HepG2 (cell line): ENCODE measurements around the gene CAMK1. TPM values are rescaled to one million over a fixed set of nuclear protein-coding genes. Genes with fewer than 3 reads are reported as not detected.

Experiments
- BATF2 ChIP-seq: sonication (generic); formaldehyde crosslinking; IDR thresholded peaks from 2 replicates; pipeline ENCODE4 v1.8.0; 2022; ENCODE audit warnings: mild to moderate bottlenecking, missing genetic modification reagents, moderate library complexity
- BCL6 ChIP-seq: IDR thresholded peaks from 2 replicates; pipeline ENCODE4 v1.6.1; 2016; ENCODE audit warnings: missing genetic modification reagents, missing compliant biosample characterization
- FOXC1 ChIP-seq: sonication (generic); formaldehyde crosslinking; IDR thresholded peaks from 2 replicates; pipeline ENCODE4 v1.8.0; 2022; ENCODE audit warnings: mild to moderate bottlenecking, missing genetic modification reagents, borderline replicate concordance
- IKZF5 ChIP-seq: IDR thresholded peaks from 2 replicates; pipeline ENCODE4 v1.6.1; 2018; ENCODE audit warnings: missing genetic modification reagents, mild to moderate bottlenecking, missing compliant biosample characterization
- KDM4B ChIP-seq: sonication (generic); formaldehyde crosslinking; IDR thresholded peaks from 2 replicates; pipeline ENCODE4 v1.4.0; 2020; ENCODE audit warnings: missing genetic modification reagents
- MEIS2 ChIP-seq: sonication (generic); formaldehyde crosslinking; IDR thresholded peaks from 2 replicates; pipeline ENCODE4 v1.9.0; 2021; ENCODE audit warnings: mild to moderate bottlenecking, missing genetic modification reagents
- MLXIP ChIP-seq: sonication (generic); formaldehyde crosslinking; IDR thresholded peaks from 2 replicates; pipeline ENCODE4 v1.9.0; 2021; ENCODE audit warnings: missing genetic modification reagents, borderline replicate concordance
- PTBP1 ChIP-seq: fragments of 200-400 bp; formaldehyde crosslinking; IDR thresholded peaks from 2 replicates; pipeline ENCODE4 v1.6.1; 2018; ENCODE audit warnings: low read length, low read depth; ENCODE audit not compliant: poor library complexity, severe bottlenecking
- THAP8 ChIP-seq: sonication (generic); formaldehyde crosslinking; IDR thresholded peaks from 2 replicates; pipeline ENCODE4 v1.5.1; 2020; ENCODE audit warnings: missing genetic modification reagents, mild to moderate bottlenecking, borderline replicate concordance
- ZBTB42 ChIP-seq: sonication (generic); formaldehyde crosslinking; IDR thresholded peaks from 2 replicates; pipeline ENCODE4 v1.5.0; 2020; ENCODE audit warnings: mild to moderate bottlenecking, missing genetic modification reagents
- ZIK1 ChIP-seq: sonication (generic); formaldehyde crosslinking; IDR thresholded peaks from 2 replicates; pipeline ENCODE4 v1.5.0; 2020; ENCODE audit warnings: mild to moderate bottlenecking, low read depth, missing genetic modification reagents, borderline replicate concordance
- ZNF326 ChIP-seq: sonication (generic); formaldehyde crosslinking; IDR thresholded peaks from 2 replicates; pipeline ENCODE4 v1.4.0; 2020; ENCODE audit warnings: missing genetic modification reagents, borderline replicate concordance
- ZNF343 ChIP-seq: sonication (generic); formaldehyde crosslinking; IDR thresholded peaks from 2 replicates; pipeline ENCODE4 v1.4.0; 2020; ENCODE audit warnings: mild to moderate bottlenecking, missing genetic modification reagents
- ZNF382 ChIP-seq: sonication (generic); formaldehyde crosslinking; IDR thresholded peaks from 2 replicates; pipeline ENCODE4 v1.5.0; 2020; ENCODE audit warnings: missing genetic modification reagents, mild to moderate bottlenecking, borderline replicate concordance
- polyA plus RNA-seq, 8 experiments: library from polyadenylated mRNA; depleted of rRNA in 3 of 8; stranded (reverse) in 7 of 8; unstranded in 1 of 8; fragments of >200 nt; fragmentation: Illumina TruSeq in 4 of 8; extraction: Trizol in 4 of 8; gene quantifications; 2 replicates each; pipeline versions ENCODE4 v1.2.1 to v1.2.3, GENCODE V29; 2011 to 2016; ENCODE audit warnings: low read depth in 4 of 8, missing spikeins in 1 of 8, mixed read lengths in 1 of 8; ENCODE audit not compliant: insufficient read depth in 1 of 8
- total RNA-seq, 5 experiments: library from RNA; depleted of rRNA; stranded (reverse); fragments of >200 nt; fragmentation: Illumina TruSeq; extraction: Trizol; gene quantifications; 2 replicates each; pipeline ENCODE4 v1.2.3, GENCODE V29; 2016; ENCODE audit warnings: low read depth in 1 of 5
- TF ChIP-seq, protein P1 (sequence below): sonication (generic); formaldehyde crosslinking; conservative IDR thresholded peaks from 2 replicates; pipeline ENCODE4 v1.8.0; 2022; ENCODE audit warnings: mild to moderate bottlenecking, moderate library complexity, missing genetic modification reagents
- TF ChIP-seq, protein P2 (sequence below): sonication (generic); formaldehyde crosslinking; IDR thresholded peaks from 2 replicates; pipeline ENCODE4 v1.8.1; 2023; ENCODE audit warnings: mild to moderate bottlenecking, moderate library complexity, missing genetic modification reagents

Gene CAMK1
- total and polyA plus RNA-seq, 2 of the 13 experiments (the other 11 are each of a cell fraction or from before 2014, with no cell fraction given): 26.4 to 53.3 TPM

DNA sequence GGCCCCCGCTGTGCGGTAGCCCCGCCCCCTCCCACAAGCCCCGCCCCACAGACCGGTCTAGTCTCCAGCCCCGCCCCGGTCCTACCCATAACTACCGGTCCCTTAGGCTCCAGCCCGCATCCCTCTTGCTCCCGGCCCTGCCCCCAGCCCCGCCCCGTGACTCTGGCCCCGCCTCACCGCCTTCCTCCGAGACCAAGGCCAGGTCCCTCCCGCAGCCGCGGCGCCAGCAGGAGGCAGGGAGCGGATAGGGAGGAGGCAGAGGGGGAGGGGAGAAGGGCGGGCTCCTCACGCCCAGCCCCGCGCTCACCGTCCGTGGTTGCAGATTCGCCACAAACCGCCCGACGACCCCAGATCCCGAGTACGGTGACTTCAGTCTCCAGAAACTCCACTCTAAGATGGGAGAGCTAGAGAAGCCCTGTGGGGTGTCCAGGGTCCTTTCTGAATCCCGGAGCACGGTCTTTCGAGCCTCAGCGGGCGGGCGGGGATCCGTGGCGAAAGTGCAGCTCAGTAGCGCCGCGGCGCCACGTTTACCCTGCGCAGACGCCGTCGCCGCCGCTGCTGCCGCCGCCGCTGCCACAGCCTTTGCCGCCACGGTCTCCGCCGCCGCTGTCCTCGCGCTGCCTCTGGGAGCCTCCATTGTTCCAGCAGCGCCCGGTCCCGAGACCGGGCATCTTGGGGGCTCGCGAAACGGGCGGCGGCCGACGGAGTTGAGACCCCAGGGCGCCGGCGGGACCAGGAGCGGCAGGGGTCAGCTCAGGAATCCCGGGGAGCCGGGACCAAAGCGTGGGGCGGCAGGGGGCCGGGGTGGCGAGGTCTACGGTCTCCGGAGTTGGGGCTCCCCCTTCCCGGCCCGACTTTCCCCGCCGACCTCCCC is 38.3 kb downstream of the CAMK1 start, which contains the start of gene BRPF1 (continued):
- no peak for TF ChIP-seq PTBP1
- TF ChIP-seq BCL6 (CRISPR knock-in tag): no peak
- TF ChIP-seq FOXC1 (CRISPR knock-in tag): peak; percentile 82
- no peak for TF ChIP-seq KDM4B (CRISPR knock-in tag)
- peak; percentile 61; the same call in 1 of the 2 replicates for TF ChIP-seq ZIK1 (CRISPR knock-in tag)
- no peak for TF ChIP-seq ZBTB42 (CRISPR knock-in tag)
- no peak for TF ChIP-seq MLXIP (CRISPR knock-in tag)
- TF ChIP-seq MEIS2 (CRISPR knock-in tag): peak; percentile 44; the same call in 1 of the 2 replicates
- TF ChIP-seq ZNF343 (CRISPR knock-in tag): peak; percentile 69; the same call in 1 of the 2 replicates
- no peak for TF ChIP-seq BATF2 (CRISPR knock-in tag)
- TF ChIP-seq THAP8 (CRISPR knock-in tag): no peak
- TF ChIP-seq IKZF5 (CRISPR knock-in tag): 0 out of 2 replicates have a peak, but pooled peaks have one; percentile 37
- TF ChIP-seq ZNF382 (CRISPR knock-in tag): no peak
- TF ChIP-seq, protein P1, sequence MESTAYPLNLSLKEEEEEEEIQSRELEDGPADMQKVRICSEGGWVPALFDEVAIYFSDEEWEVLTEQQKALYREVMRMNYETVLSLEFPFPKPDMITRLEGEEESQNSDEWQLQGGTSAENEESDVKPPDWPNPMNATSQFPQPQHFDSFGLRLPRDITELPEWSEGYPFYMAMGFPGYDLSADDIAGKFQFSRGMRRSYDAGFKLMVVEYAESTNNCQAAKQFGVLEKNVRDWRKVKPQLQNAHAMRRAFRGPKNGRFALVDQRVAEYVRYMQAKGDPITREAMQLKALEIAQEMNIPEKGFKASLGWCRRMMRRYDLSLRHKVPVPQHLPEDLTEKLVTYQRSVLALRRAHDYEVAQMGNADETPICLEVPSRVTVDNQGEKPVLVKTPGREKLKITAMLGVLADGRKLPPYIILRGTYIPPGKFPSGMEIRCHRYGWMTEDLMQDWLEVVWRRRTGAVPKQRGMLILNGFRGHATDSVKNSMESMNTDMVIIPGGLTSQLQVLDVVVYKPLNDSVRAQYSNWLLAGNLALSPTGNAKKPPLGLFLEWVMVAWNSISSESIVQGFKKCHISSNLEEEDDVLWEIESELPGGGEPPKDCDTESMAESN (CRISPR knock-in tag): no peak; the same call in 1 of the 2 replicates
- TF ChIP-seq, protein P2, sequence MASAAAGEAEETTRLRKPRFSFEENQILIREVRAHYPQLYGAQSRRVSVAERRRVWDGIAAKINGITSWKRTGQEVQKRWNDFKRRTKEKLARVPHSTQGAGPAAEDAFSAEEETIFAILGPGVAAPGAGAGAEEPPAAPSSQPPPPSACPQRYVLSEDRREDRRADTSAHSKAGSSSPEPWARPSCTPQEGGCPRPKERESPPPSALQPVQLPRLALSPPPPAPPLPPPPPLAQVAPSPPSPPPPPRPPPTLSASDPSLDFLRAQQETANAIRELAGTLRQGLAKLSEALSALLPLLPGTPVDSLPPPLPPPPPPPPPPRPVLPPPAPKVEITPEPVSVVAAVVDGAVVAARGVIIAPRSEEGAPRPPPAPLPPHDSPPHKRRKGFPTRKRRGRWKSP (CRISPR knock-in tag): peak; percentile 88
- TF ChIP-seq ZNF326 (CRISPR knock-in tag): no peak
